ENCODE results near the gene POU3F3. TPM values are rescaled to one million over a fixed set of nuclear protein-coding genes. Genes with fewer than 3 reads are reported as not detected.

The POU3F3 gene
- total RNA-seq, 1 donor from 2014 or later: not detected

Other genes starting within 250 kb of the POU3F3 start
- 15.5 and 16.3 TPM in 2 replicates for gene MRPS9, start 184.0 kb downstream of the POU3F3 start, total RNA-seq

Data from lung microvascular endothelial cell (primary cell).